GM12878 (cell line): ENCODE results near the gene DOCK9. TPM values are rescaled to one million over a fixed set of nuclear protein-coding genes. Genes with fewer than 3 reads are reported as not detected.

ENCODE experiments used
- ATAC-seq: fragments of 200-7000 bp; cut with Tn5 transposase; 3 replicates; pipeline ENCODE4 v1.9.1; 2020; ENCODE audit warnings: mild to moderate bottlenecking, moderate library complexity
- BruUV-seq: library from RNA; stranded (reverse); fragments of 400-500 nt; replicated peaks from 2 replicates; lab custom pipeline; 2021; lab: Mats Ljungman, UMichigan
- CTCF ChIA-PET: fragments of 300-600 bp; sonication (Branson Sonifier 250); formaldehyde crosslinking; extraction: SDS; loops from one replicate; lab custom pipeline; 2021; ENCODE audit warnings: inconsistent platforms; lab: Yijun Ruan, JAX
- POLR2A ChIA-PET: fragments of 350-600 bp; formaldehyde crosslinking; extraction: SDS; loops from one replicate; lab custom pipeline; 2021; ENCODE audit warnings: inconsistent platforms; lab: Charles Lee
- RAD21 ChIA-PET: fragments of 300-600 bp; sonication (Branson Sonifier 250); formaldehyde crosslinking; loops from one replicate; lab custom pipeline; 2023; ENCODE audit warnings: antibody characterized with exemption; ENCODE audit not compliant: unreplicated experiment; lab: Charles Lee
- SMC1A ChIA-PET: fragments of 300-600 bp; sonication (Branson Sonifier 250); formaldehyde crosslinking; loops from one replicate; lab custom pipeline; 2023; ENCODE audit not compliant: unreplicated experiment, uncharacterized antibody; lab: Charles Lee
- DNase-seq: peaks from one replicate; pipeline ENCODE4 v3.0.0-alpha.2; 2011; ENCODE audit warnings: low read depth, low spot score
- FAIRE-seq: peaks from 3 replicates; lab custom pipeline; 2011; peaks lifted over from hg19 to GRCh38; lab: Jason Lieb, UNC
- H2AFZ ChIP-seq: 2 replicates; pipeline ENCODE4 v1.6.0; 2011; ENCODE audit warnings: low read depth, low read length, control low read depth; ENCODE audit not compliant: control insufficient read depth
- H3K27ac ChIP-seq: 2 replicates; pipeline ENCODE4 v1.5.1; 2011; ENCODE audit warnings: control low read depth; ENCODE audit not compliant: control insufficient read depth, insufficient read depth
- H3K27me3 ChIP-seq, 2 experiments: replicated peaks in 1 of 2; 2 replicates each; pipeline versions ENCODE4 v1.6.0 to v1.6.1; 2011; ENCODE audit warnings: low read length in 1 of 2; ENCODE audit not compliant: control insufficient read depth in 2 of 2, insufficient read depth in 2 of 2
- H3K36me3 ChIP-seq, 2 experiments: 2 replicates each; pipeline ENCODE4 v1.5.1; 2011; ENCODE audit warnings: low read length in 1 of 2; ENCODE audit not compliant: control insufficient read depth in 2 of 2, insufficient read depth in 2 of 2
- H3K4me1 ChIP-seq: 2 replicates; pipeline ENCODE4 v1.6.1; 2011; ENCODE audit warnings: mild to moderate bottlenecking, low read length, moderate library complexity, mixed read lengths; ENCODE audit not compliant: control insufficient read depth, insufficient read depth
- H3K4me2 ChIP-seq: 2 replicates; pipeline ENCODE4 v1.6.0; 2011; ENCODE audit warnings: control low read depth; ENCODE audit not compliant: control insufficient read depth, insufficient read depth
- H3K4me3 ChIP-seq: fragments of 200-600 bp; sonication (generic); 2 replicates; pipeline ENCODE4 v1.5.1; 2016
- H3K79me2 ChIP-seq: 2 replicates; pipeline ENCODE4 v1.6.0; 2011; ENCODE audit warnings: low read length; ENCODE audit not compliant: control insufficient read depth, insufficient read depth
- H3K9ac ChIP-seq: 2 replicates; pipeline ENCODE4 v1.8.0; 2011; ENCODE audit warnings: low read length, control low read depth, mixed read lengths; ENCODE audit not compliant: control insufficient read depth, insufficient read depth
- H3K9me3 ChIP-seq: replicated peaks from 3 replicates; pipeline ENCODE4 v1.5.1; 2011; ENCODE audit warnings: mild to moderate bottlenecking, low read length; ENCODE audit not compliant: control insufficient read depth, insufficient read depth
- H4K20me1 ChIP-seq: 2 replicates; pipeline ENCODE4 v1.6.0; 2011; ENCODE audit not compliant: control insufficient read depth, insufficient read depth
- BHLHE40 ChIP-seq, 2 experiments: fragments of 450-650 bp in 1 of 2; IDR thresholded peaks; 2 replicates each; pipeline ENCODE4 v1.6.1; 2011 to 2017; ENCODE audit warnings: low read depth in 2 of 2, borderline replicate concordance in 1 of 2, improper control_type of control experiment in 1 of 2, low read length in 1 of 2, mild to moderate bottlenecking in 1 of 2
- CBX3 ChIP-seq: fragments of 200-600 bp; sonication (generic); IDR thresholded peaks from 2 replicates; pipeline ENCODE4 v1.6.1; 2016; ENCODE audit warnings: low read depth, borderline replicate concordance
- CBX5 ChIP-seq: sonication (generic); IDR thresholded peaks from 2 replicates; pipeline ENCODE4 v1.6.1; 2016; ENCODE audit warnings: low read depth, moderate library complexity, mild to moderate bottlenecking, inconsistent platforms
- CHD4 ChIP-seq: fragments of 200-600 bp; sonication (generic); IDR thresholded peaks from 2 replicates; pipeline ENCODE4 v1.6.1; 2016; ENCODE audit warnings: mild to moderate bottlenecking
- CTCF ChIP-seq, 3 experiments: IDR thresholded peaks in 2 of 3; conservative IDR thresholded peaks in 1 of 3; 2 replicates each; pipeline ENCODE4 v1.5.1; 2011; ENCODE audit warnings: low read depth in 3 of 3, low read length in 3 of 3, mild to moderate bottlenecking in 3 of 3, control low read depth in 2 of 3, moderate library complexity in 2 of 3, inconsistent platforms in 1 of 3, mixed read lengths in 1 of 3; ENCODE audit not compliant: control insufficient read depth in 2 of 3, insufficient read depth in 1 of 3; ENCODE audit errors: extremely low read depth in 1 of 3
- MEF2A ChIP-seq: IDR thresholded peaks from 2 replicates; pipeline ENCODE4 v1.6.1; 2011; ENCODE audit warnings: low read depth, mild to moderate bottlenecking, low read length, moderate library complexity; ENCODE audit not compliant: insufficient read depth
- NRF1 ChIP-seq: conservative IDR thresholded peaks from 2 replicates; pipeline ENCODE4 v1.6.1; 2011; ENCODE audit warnings: mild to moderate bottlenecking, low read depth, low read length, improper control_type of control experiment
- RFX5 ChIP-seq: IDR thresholded peaks from 2 replicates; pipeline ENCODE4 v1.6.1; 2011; ENCODE audit warnings: low read depth, low read length, improper control_type of control experiment
- SIN3A ChIP-seq: IDR thresholded peaks from 2 replicates; pipeline ENCODE4 v1.6.1; 2012; ENCODE audit warnings: low read depth, low read length, improper control_type of control experiment
- SKIL ChIP-seq: fragments of 450-650 bp; IDR thresholded peaks from 2 replicates; pipeline ENCODE4 v1.6.1; 2017; ENCODE audit warnings: mild to moderate bottlenecking, low read depth, inconsistent platforms; ENCODE audit not compliant: poor library complexity, severe bottlenecking
- SMAD5 ChIP-seq: IDR thresholded peaks from 2 replicates; pipeline ENCODE4 v1.6.1; 2016; ENCODE audit warnings: antibody characterized with exemption, low read depth
- SREBF1 ChIP-seq: IDR thresholded peaks from 2 replicates; pipeline ENCODE4 v1.6.1; 2012; ENCODE audit warnings: mild to moderate bottlenecking, low read length
- SRF ChIP-seq, 2 experiments: IDR thresholded peaks; 2 replicates each; pipeline ENCODE4 v1.6.1; 2011; ENCODE audit warnings: low read depth in 2 of 2, low read length in 2 of 2, mild to moderate bottlenecking in 1 of 2, moderate library complexity in 1 of 2
- TAF1 ChIP-seq: IDR thresholded peaks from 2 replicates; pipeline ENCODE4 v1.6.1; 2011; ENCODE audit warnings: mild to moderate bottlenecking, low read depth, low read length, borderline replicate concordance
- TBL1XR1 ChIP-seq: IDR thresholded peaks from 2 replicates; pipeline ENCODE4 v1.6.1; 2012; ENCODE audit warnings: low read depth, low read length, improper control_type of control experiment
- TCF7 ChIP-seq: IDR thresholded peaks from 2 replicates; pipeline ENCODE4 v1.6.1; 2014; ENCODE audit warnings: antibody characterized with exemption, borderline replicate concordance
- WGBS: methylation state at CpG from one replicate; pipeline ENCODE4 v1.1.6; 2016; ENCODE audit warnings: low lambda C conversion rate; ENCODE audit not compliant: insufficient replicate concordance, insufficient coverage; ENCODE audit errors: missing lambda C conversion rate; 5-methylcytosine and 5-hydroxymethylcytosine counted together
- in situ Hi-C: fragments of 300-500 bp; cut with MboI; formaldehyde crosslinking; loops from 9 replicates; pipeline ENCODE4 v1.14.3; 2018; ENCODE audit warnings: mixed read lengths
- intact Hi-C: fragments of 100-400 bp; cut with micrococcal nuclease; formaldehyde crosslinking; loops from one replicate; pipeline ENCODE4 v1.14.2; 2022; ENCODE audit not compliant: unreplicated experiment
- polyA plus RNA-seq, 11 experiments: library from polyadenylated mRNA; depleted of rRNA in 4 of 11; unstranded in 6 of 11; stranded (reverse) in 5 of 11; fragments of >200 nt; fragmentation: Nextera tagmentation in 4 of 11; fragmentation: Illumina TruSeq in 1 of 11; extraction: Ambion mirVana in 4 of 11; extraction: Trizol in 1 of 11; gene quantifications; 1 replicate in 1 of 11; 2 replicates in 10 of 11; pipeline versions ENCODE4 v1.2.1 to v1.2.3, GENCODE V29; 2011 to 2016; ENCODE audit warnings: inconsistent platforms in 2 of 11, missing spikeins in 2 of 11, low read depth in 1 of 11
- total RNA-seq, 4 experiments: library from RNA; depleted of rRNA in 3 of 4; stranded (reverse); fragments of >200 nt in 3 of 4; fragmentation: Illumina TruSeq in 1 of 4; extraction: Trizol in 1 of 4; gene quantifications; 2 replicates each; pipeline versions ENCODE4 v1.2.1 to v1.2.3, GENCODE V29; 2013 to 2021

The DOCK9 gene
- total and polyA plus RNA-seq, 10 of the 15 experiments (the other 5 are each of a cell fraction or from before 2014, with no cell fraction given) = 0.09 to 2.9 (median 0.74) TPM

DNA sequence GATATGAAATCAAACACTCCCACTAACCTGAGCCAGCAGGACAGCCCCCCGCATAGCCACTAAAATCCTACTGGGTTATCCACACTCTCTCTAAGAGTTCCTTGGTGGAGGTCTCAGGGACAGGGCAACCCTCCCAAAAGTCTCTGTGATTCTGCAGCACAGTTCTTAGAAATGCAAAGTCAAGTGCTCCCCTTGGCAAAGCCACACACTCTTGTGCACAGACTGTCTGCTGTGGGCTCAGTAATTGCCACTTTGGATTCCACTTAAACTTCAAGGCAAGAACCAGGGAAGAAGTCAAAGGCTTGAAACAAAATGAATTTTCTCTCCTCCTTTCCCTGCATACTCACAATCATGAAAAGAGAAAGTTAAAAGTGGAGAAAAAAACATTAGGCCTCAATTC lies 61.5 kb downstream of the DOCK9 start:
- SMC1A ChIA-PET = no interaction called here
- POLR2A ChIA-PET = no interaction called here
- intact Hi-C loops (no loop called here), in situ Hi-C loops (no loop called here)
- Histone ChIP-seq H3K27ac (no peak overlapping the region), H3K79me2 (no peaks in the 10 kb centered on the region), H3K9me3 (no peaks in the 10 kb centered on the region), H3K4me3 (no peak overlapping the region), H3K4me1 (no peaks in the 10 kb centered on the region), H3K4me2 (no peak overlapping the region), H3K27me3 (no peaks in the 10 kb centered on the region), H2AFZ (no peak overlapping the region), H4K20me1 (no peaks in the 10 kb centered on the region), H3K9ac (no peak overlapping the region), H3K36me3 (no peaks in the 10 kb centered on the region)
- CTCF ChIA-PET = interaction anchor here (0.8 kb wide), 1 partner anchor 20 kb away, joined by 5 read pairs; no protein-coding TSS in a partner anchor
- no peak for TF ChIP-seq CBX5
- no peak for TF ChIP-seq SKIL
- TF ChIP-seq SRF (IDR thresholded peaks at IDR 0.05; ENCODE audit: low read depth in 2 of 2, low read length in 2 of 2) = no peak
- no peak for TF ChIP-seq CHD4
- no peak for TF ChIP-seq SMAD5
- no peak for TF ChIP-seq CTCF (IDR thresholded peaks at IDR 0.05 in 2 of 3, conservative IDR thresholded peaks at IDR 0.05 in 1 of 3; ENCODE audit: control insufficient read depth in 2 of 3, extremely low read depth in 1 of 3, insufficient read depth in 1 of 3, low read depth in 3 of 3, low read length in 3 of 3)
- no peak for TF ChIP-seq TAF1
- TF ChIP-seq SIN3A = no peak
- no peak for TF ChIP-seq BHLHE40 (IDR thresholded peaks at IDR 0.05; ENCODE audit: borderline replicate concordance in 1 of 2, low read depth in 2 of 2, low read length in 1 of 2)
- no peak for TF ChIP-seq RFX5
- TF ChIP-seq NRF1 = no peak
- no peak for TF ChIP-seq TBL1XR1
- TF ChIP-seq SREBF1 = no peak
- TF ChIP-seq TCF7 = no peak
- TF ChIP-seq MEF2A = no peak
- TF ChIP-seq CBX3 = no peak
- RAD21 ChIA-PET = no interaction called here
- BruUV-seq = no TSS peak
- 100% methylated on average over 1 of the region's 1 CpG for WGBS
- FAIRE-seq (no peak), DNase-seq (no peak), ATAC-seq (no peak)
